Muscle of arm (tissue), 12 donors: ENCODE measurements around the gene EPS15. TPM values are rescaled to one million over a fixed set of nuclear protein-coding genes. Genes with fewer than 3 reads are reported as not detected.
"Not testable (repeated sequence)": the region's sequence is repeated elsewhere in the genome, so short reads cannot be mapped to it uniquely, and the experiment has no call there.

Experiments
- DNase-seq: peaks from one replicate; pipeline ENCODE4 v3.0.0-alpha.2; 2013
- polyA plus RNA-seq, 12 donors: library from polyadenylated mRNA; unstranded; fragments of 120-200 nt; gene quantifications; one replicate each; pipeline ENCODE4 v1.2.1, GENCODE V29; 2013; ENCODE audit not compliant: insufficient read length in 12 of 12

Gene EPS15
- polyA plus RNA-seq, 12 donors: 23.2 to 41.7 (median 37.5) TPM; not detected in 1

DNA sequence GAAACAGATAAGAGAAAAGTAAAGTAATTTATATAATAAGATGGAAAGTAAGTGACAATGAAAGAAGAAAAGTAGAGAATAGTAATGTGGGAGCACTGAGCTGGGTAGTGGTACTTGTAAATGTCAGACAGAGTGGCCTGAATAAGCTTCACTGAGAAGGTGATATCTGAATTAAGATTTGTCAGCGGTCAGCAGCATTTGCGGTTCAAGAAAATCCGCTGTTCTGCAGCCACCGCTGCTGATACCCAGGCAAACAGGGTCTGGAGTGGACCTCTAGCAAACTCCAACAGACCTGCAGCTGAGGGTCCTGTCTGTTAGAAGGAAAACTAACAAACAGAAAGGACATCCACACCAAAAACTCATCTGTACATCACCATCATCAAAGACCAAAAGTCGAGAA lies 132.8 kb downstream of the EPS15 start:
- DNase-seq: not testable (repeated sequence)

DNA sequence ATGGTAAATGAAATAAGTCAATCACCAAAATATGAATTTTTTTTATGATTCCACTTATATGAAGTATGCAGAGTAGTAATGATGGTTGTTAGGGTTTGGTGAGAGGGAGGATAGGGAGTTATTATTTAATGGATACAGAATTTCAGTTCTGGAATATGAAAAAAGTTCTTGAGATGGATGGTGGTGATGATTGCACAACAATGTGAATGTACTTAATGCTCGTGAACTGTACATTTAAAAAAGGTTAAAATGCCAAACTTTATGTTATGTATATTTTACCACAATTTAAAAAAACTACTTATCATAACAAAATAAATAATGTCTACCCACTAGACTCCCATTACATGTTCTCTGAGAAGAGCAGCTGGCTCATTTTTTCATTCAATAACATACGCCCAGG lies 133.3 kb downstream of the EPS15 start:
- DNase-seq: no peak

DNA sequence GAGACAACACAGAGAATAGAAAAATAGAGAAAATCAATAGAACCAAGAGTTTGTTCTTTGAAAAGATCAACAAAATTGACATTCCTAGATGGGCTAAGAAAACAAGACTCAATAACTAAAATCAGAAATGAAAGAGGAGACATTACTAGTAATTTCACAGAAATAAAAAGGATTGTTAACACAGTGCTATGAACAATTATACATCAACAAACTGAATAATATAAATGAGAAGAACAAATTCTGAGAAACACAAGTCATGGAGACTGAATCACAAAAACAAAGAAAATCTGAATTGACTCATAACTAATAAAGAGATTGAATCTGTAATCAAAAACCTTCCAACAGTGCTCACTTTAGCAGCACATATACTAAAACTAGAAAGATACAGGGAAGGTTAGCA lies 137.1 kb downstream of the EPS15 start:
- no peak for DNase-seq

DNA sequence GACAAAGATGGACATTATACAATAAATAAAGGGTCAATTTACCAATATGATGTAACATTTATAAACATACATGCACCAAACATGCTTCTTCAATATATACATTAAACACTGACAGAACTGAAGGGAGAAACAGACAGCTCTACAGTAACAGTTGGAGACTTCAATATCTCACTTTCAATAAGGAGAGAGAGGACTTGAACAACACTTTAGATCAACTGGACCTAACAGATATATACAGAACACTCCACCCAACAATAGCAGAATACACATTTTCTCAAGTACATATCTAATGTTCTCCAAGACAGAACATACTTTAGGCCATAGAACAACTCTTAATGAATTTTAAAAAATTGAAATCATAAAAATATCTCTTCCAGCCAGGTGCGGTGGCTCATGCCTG lies 138.1 kb downstream of the EPS15 start:
- DNase-seq: no peak

DNA sequence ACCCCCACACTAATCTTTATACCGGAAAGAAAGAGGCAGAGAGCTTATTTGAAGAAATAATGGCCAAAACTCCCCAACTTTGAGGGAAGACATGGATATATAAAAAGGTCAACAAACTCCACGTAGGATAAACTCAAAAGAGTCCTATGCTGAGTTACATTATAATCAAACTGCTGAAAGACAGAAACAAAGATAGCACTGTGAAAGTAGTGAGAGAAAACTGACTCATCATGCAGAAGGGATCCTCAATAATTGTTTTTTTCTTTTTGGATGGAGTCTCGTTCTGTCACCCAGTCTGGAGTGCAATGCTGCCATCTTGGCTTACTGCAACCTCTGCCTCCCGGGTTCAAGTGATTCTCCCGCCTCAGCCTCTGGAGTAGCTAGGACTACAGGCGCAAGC lies 140.2 kb downstream of the EPS15 start:
- DNase-seq: no peak

DNA sequence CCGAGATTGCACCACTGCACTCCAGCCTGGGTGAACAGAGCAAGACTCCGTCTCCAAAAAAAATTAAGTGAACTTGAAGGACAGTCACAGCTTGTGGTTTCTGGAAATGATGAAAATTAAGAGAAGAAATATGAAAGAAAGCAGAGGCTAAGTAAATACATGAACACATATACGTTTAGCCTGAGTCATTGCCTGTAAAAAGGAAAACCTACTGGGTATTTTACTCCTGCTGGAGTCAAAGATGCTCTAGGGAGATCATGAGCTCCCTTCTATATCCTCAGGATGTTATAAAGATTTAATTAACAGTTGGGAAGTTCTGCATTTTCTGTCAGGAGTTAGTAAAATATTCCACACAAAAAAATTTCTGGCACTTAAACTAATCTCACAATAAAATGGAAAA lies 145.2 kb downstream of the EPS15 start:
- DNase-seq: no peak

DNA sequence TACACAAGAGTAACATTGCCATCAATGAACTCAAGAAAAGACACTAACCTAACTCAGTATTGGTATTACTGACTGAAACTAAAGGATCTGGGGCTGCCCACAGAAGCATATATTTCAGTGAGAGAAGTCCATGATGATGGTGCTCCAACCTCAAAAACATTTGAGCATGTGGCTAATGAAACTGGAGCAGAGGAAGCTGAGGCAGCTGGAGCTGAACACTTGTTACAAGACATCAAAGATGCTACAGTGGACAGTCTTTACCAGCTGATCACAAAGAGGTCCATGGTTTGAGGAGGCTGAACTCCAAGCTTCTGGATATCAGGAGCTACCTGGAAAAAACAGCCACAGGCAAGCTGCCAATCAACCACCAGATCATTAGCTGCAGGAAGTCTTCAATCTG lies 146.5 kb downstream of the EPS15 start:
- DNase-seq: no peak

DNA sequence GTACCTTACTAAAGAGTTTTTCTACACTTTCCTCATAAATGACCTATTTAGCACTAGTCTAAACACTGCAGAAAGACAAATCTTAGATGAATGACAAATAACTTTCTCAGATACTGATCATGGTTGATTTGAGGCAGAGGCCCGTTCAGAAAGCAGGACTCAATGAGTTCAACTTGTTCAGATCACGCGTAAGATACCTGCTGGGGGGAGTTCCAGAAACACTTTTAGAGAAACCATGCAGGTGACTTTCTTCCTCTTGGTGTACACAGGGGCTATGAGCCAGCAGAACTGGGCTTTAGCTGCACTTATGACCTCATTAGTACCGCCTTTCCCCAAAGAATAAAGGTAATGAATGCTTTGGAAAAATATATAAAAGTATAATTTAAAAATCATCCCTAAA lies 149.9 kb downstream of the EPS15 start:
- no peak for DNase-seq

DNA sequence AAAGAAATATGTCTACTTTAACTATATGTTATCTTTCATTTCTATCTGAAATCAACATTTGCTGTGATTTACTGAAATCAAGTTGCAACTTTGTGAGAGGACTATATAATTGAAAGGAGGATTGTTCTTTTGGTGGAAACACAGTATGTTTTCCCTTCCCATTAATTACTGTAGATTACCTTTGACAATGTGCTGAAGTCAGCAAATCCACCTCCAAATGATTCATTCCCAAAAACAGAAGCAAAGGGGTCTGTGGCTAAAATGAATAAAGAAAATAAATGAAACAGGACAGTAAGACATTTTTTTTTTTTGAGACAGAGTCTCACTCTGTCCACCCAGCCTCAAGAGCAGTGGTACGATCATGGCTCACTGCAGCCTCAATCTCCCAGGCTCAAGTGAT lies 153.3 kb downstream of the EPS15 start:
- DNase-seq: no peak

DNA sequence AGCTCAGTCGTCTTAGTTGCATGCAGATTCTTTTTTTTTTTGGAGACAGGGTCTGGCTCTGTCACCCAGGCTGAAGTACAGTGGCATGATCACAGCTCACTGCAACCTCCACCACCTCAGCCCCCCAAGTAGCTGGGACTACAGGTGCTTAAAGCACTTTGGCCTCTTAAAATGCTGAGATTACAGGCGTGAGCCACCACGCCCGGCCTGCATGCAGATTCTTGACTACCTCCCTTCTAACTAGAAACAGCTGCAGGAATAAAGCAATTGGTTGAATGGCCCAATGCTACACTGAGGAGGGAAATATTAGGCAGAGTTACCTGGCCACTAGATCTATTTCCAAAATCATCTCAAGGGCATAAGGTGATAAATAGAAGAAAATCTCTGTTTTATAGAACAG lies 159.2 kb downstream of the EPS15 start:
- no peak for DNase-seq

DNA sequence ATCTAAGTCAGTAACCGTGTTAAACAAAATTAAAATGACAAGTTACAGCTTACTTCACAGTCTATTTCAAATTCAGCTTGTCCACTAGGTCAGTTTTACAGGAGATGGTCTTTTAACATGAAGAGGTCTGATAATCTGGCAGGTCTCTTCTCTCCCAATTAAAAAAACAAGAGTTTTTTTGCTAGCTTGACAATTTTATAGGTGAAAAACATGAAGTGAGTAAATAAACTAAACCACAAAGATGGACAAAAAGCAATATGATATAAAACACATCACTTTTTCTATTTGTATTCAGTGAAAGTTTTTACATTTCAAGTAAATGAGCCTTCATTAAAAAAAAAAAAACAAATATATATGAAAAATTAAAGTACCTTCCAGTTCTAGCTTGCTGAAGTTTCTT lies 163.7 kb downstream of the EPS15 start:
- no peak for DNase-seq

DNA sequence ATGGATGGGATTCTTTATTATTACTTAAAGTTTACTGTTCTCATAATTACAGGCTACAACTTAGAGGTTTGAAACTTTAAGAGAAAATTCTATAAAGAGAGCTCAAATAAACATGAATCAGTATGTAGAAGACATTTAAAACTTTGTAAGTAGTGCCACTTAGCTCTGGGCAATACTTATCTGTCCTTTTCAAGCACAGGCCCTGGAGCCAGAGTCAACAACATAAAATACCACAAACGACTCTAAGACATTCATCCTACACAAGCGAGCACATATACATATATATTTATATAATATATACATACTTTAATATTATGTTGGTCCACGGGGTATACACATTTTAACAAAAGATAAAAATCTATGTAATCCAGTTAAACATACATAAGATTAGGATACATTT lies 164.7 kb downstream of the EPS15 start:
- no peak for DNase-seq

DNA sequence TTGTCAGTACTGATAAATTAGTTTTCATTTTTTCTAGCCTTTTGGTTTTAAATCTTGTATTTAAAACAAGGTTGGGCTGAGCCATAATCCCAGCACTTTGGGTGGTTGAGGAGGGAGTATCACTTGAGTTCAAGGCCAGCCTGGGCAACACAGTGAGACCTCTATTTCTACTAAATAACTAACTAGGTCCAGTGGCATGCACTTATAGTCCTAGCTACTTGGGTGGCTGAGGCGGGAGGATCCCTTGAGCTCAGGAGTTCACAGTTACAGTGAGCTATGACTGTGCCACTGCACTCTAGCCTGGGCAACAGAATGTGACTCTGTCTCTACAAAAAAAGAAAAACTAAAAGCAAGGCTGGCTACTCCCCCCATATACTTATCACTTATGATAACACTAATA lies 167.2 kb downstream of the EPS15 start:
- no peak for DNase-seq

DNA sequence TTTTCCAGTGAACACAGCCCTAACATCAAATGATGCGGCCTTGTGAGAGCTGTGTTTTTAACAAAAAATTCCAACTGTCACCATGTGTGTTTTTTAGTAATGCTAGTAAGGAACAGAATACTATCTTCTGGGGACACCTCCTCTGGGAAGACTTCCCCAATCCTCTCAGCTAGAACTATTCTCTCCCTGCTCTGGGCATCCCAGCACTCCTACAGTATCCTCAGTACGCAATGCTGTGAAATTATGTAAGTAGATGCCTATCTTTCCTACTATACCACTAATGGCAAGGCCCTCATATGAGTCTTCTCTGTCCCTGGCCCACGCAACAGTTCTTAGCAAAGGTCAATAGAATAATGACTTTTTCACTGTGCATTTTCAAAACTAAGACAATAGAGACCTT lies 169.2 kb downstream of the EPS15 start:
- no peak for DNase-seq

DNA sequence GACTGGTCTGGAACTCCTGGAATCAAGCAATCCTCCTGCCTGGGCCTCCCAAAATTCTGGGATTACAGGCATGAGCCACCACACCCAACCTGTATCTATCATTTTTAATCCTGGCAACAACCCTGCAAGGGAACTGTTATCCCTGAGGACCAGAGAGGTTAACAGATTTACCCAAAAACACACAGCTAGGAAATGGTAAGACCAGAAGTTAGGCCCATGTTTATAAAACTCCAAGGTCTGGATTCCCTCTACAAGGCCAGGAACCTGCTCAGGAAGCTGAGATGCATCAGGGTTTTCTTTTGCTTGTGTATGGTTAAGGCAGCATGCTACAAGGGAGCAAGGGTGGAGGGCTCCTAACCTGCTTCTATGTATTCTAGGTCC lies 170.9 kb downstream of the EPS15 start:
- no peak for DNase-seq

DNA sequence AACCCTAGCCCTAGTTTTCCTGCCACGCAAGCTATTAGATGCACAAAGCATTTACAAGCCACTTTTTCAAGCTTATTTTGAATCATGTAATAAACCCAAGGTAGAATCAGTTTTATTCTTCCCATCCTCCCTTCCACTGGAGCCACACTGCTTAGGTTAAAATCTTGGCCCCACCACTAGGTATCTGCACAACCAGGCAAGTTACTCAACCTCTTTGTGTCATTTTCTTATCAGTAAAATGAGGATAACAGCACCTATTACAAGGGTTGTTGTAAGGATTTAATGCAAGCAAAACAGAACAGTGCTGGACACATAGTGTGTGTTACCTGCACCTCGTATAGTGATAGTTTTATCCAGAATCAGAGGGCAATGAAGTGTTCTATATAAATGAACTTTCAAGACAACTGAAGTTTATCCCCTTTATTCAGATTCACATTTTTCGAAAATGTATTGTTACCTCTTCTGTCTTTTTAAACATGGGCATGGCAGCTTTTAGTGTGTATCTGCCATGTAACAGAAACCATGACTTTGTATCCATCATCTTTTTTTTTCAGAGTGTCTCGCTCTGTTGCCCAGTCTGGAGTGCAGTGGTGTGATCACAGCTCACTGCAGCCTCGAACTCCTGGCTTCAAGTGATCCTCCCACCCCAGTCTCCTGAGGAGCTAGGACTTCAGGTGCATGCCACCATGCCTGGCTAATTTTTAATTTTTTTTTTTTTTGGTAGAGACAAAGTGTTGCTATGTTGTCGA lies 171.5 kb downstream of the EPS15 start:
- DNase-seq: no peak

DNA sequence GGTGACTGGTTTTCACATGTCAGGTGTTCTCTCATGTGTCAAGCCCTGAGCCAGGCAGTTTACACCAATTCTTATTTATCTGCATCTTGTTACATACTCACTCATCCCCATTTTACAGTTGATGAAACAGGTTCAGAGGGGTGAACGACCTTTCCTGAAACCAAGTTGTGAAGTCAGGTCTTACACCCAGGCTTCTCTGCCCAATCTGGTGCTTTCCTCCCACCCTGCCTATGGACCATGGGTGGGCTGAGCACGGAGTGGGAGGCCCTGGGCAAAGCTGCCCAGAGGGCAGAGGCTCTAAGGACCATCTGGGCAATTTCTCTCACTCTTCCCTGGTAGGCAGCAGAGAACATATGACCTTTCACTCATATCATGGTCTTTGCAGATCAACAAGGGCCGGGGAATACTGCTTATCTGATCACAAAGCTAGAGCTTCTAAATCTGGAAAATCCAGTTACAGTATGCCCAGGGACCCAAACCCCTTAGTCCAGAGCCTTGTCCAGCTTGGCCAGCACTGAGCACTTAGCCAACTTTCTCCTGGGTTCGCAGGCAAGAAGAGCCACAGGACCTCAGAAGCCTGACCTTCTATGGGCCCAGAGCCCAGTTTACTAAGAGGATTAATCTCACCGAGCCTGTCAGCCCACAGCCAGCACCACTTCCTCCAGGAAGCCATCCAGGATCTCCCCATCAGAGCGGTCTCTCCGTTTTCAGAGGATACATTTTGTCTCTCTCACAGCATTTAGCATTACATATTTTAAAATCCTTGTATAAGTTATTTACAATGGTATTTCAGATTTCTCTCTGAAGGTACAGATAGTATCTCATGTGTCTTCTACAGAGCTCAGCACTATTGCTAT lies 172.8 kb downstream of the EPS15 start:
- DNase-seq: no peak

DNA sequence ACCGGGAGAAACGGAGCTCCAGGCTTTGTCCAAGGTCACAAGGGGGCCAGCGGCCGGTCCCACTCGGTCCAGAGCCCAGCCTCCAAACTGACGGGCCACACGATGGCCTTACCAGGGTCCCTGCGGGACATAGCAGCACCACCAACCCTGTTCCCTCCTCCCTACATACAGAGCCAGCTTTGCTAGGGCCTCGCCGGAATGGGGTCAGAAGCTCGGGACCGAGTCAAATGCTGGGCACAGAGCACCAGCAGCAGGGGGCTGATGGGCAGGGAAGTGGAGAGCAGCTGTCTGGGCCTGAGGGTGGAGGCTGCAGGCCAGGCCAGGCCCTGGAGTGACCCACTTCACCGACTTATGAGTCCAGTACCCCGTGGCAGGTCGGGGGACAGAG lies 173.8 kb downstream of the EPS15 start:
- DNase-seq: no peak

DNA sequence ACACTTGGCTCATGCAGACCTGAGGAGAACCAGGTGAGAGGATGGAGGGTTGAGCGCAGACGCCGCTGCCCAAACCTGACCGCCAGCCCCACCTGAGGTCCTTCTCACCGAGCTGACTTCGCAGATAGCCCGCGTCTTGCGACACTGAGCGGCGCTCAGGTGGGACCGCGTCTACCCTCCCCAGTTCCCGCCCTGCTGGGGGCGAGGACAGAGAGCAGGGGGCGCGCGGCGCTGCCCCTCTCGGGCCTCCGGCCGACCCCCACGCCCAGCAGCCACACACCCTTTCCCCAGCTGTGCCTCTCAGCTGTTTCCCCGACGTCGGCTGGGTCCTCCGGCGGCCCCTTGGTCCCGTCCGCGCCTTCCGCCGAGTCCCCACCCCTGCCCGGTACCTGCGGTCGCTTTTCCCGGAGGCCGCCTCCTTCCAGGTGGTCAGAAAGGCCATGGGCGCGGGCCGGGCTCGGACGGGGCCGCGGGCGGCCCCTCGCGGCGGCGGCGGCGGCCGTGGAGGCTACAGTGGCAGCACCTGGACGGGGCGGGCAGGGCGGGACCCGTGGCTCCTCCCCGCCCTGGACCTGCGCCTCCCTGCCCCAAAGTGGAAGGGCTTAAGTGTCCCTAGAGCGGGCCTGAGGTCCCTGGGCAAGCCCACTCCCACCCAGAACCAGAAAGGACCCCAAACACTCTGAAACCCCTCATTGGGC lies 174.3 kb downstream of the EPS15 start:
- DNase-seq: no peak

DNA sequence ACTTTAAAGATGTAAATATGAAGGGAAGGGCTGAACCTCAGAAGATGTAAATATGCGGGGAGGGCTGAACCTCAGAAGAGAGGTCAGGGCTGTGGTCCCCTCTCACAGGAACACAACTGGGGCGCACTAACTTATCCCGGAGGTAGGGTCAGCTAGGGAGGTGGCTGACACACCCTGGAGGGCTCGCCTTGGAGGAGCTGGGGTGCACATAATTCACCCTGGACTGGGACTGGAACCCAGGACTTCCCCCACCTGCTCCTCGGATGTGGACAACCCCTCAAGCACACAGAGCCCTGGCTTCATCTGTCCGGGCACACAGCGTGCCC lies 174.8 kb downstream of the EPS15 start:
- no peak for DNase-seq

DNA sequence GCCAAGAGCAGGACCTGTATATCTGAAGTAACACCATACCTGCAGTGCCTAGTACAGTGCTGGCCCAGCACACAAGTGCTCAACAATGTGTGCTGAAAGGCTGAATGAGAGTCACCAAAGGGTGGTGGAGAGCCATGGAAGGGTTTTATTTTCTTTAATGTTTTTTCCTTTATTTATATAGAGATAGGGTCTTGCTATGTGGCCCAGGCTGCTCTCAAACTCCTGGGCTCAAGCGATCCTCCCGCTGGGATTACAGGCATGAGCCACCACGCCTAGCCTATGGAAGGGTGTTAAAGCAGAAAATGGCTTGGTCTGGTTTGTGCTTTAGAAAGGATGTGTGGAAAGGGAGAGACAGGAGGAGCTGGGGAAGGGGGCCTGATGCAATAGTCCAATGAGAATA lies 175.4 kb downstream of the EPS15 start:
- DNase-seq: no peak

DNA sequence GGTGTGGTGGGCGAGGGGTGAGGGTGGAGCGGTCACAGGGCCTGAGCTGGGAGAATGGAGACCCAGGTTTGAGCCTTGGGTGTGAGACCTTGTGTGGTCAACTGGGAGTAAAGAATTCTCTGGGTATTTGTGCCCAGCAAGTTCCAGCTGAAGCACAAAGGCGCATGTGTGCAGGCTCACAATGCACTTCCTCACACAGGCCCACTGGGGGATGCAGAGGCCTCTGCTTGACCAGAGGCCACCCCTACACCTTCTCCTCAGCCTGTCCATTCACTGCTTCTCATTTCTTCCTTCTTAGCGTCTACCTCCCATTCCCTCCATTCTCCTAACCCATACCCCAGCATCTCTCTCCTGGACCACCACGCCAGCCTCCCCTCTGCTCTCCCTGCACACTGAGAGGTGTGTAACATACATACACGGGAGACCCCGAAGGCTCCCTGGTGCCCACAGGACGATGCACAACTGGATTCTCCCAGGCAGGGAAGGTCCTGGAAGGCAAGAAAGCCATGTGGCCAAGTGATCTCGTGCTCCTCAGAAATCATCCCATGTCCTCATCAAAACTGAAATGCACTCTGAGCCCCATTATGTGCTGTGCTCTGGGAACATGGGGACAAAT lies 176.4 kb downstream of the EPS15 start:
- no peak for DNase-seq
